H9 (cell line): ENCODE results near the gene PRAC2. TPM values are rescaled to one million over a fixed set of nuclear protein-coding genes. Genes with fewer than 3 reads are reported as not detected.

Source experiments
- DNase-seq: peaks from one replicate; pipeline ENCODE4 v3.0.0-alpha.2; 2017
- H2AFZ ChIP-seq: one replicate; pipeline ENCODE4 v1.6.1; 2013; ENCODE audit warnings: mild to moderate bottlenecking, low read length, control low read depth, moderate library complexity
- H2AK5ac ChIP-seq: 2 replicates; pipeline ENCODE4 v1.6.1; 2013; ENCODE audit warnings: low read length, control low read depth, mixed read lengths; ENCODE audit not compliant: insufficient read length
- H2BK120ac ChIP-seq: one replicate; pipeline ENCODE4 v1.6.1; 2013; ENCODE audit warnings: low read depth, mild to moderate bottlenecking, low read length, control low read depth, inconsistent platforms; ENCODE audit not compliant: poor library complexity, severe bottlenecking
- H2BK12ac ChIP-seq: 2 replicates; pipeline ENCODE4 v1.6.1; 2013; ENCODE audit warnings: low read length, control low read depth, mixed read lengths, low read depth; ENCODE audit not compliant: insufficient read length
- H2BK15ac ChIP-seq: 2 replicates; pipeline ENCODE4 v1.6.1; 2013; ENCODE audit warnings: low read depth, low read length, control low read depth
- H2BK20ac ChIP-seq: one replicate; pipeline ENCODE4 v1.6.1; 2013; ENCODE audit warnings: low read depth, mild to moderate bottlenecking, low read length, control low read depth, inconsistent platforms; ENCODE audit not compliant: poor library complexity, severe bottlenecking
- H2BK5ac ChIP-seq: 2 replicates; pipeline ENCODE4 v1.6.1; 2013; ENCODE audit warnings: low read length, control low read depth, mixed read lengths; ENCODE audit not compliant: insufficient read length
- H3K14ac ChIP-seq: 2 replicates; pipeline ENCODE4 v1.6.1; 2013; ENCODE audit warnings: low read length, control low read depth; ENCODE audit not compliant: insufficient read depth
- H3K18ac ChIP-seq: 2 replicates; pipeline ENCODE4 v1.6.1; 2013; ENCODE audit warnings: low read depth, mild to moderate bottlenecking, mixed read lengths, low read length, control low read depth; ENCODE audit not compliant: insufficient read length
- H3K23ac ChIP-seq: 2 replicates; pipeline ENCODE4 v1.6.1; 2013; ENCODE audit warnings: low read length, control low read depth, mixed read lengths, low read depth; ENCODE audit not compliant: insufficient read length
- H3K23me2 ChIP-seq: 2 replicates; pipeline ENCODE4 v1.6.1; 2013; ENCODE audit warnings: low read depth, mild to moderate bottlenecking, mixed read lengths, low read length, control low read depth; ENCODE audit not compliant: insufficient read length, poor library complexity, severe bottlenecking
- H3K27ac ChIP-seq: 2 replicates; pipeline ENCODE4 v1.5.1; 2013; ENCODE audit warnings: low read length, control low read depth, mixed read lengths, low read depth; ENCODE audit not compliant: insufficient read length
- H3K27me3 ChIP-seq: 2 replicates; pipeline ENCODE4 v1.6.1; 2013; ENCODE audit warnings: low read length, control low read depth, inconsistent platforms; ENCODE audit not compliant: insufficient read depth
- H3K4ac ChIP-seq: 2 replicates; pipeline ENCODE4 v1.6.1; 2013; ENCODE audit warnings: low read depth, mild to moderate bottlenecking, control low read depth, inconsistent platforms, low read length, moderate library complexity
- H3K4me1 ChIP-seq: 2 replicates; pipeline ENCODE4 v1.6.1; 2013; ENCODE audit warnings: low read length, control low read depth, inconsistent platforms; ENCODE audit not compliant: insufficient read depth
- H3K4me2 ChIP-seq: 2 replicates; pipeline ENCODE4 v1.6.1; 2013; ENCODE audit warnings: low read length, control low read depth, mixed read lengths; ENCODE audit not compliant: insufficient read length, insufficient read depth
- H3K56ac ChIP-seq: 2 replicates; pipeline ENCODE4 v1.6.1; 2013; ENCODE audit warnings: low read depth, mild to moderate bottlenecking, mixed read lengths, low read length, control low read depth; ENCODE audit not compliant: insufficient read length
- H3K79me1 ChIP-seq: 2 replicates; pipeline ENCODE4 v1.6.1; 2013; ENCODE audit warnings: low read depth, mild to moderate bottlenecking, moderate library complexity, low read length, control low read depth, inconsistent platforms; ENCODE audit not compliant: insufficient read depth, poor library complexity, severe bottlenecking
- H3K79me2 ChIP-seq: 2 replicates; pipeline ENCODE4 v1.6.1; 2013; ENCODE audit warnings: low read length, control low read depth, inconsistent platforms; ENCODE audit not compliant: insufficient read depth
- H3K9ac ChIP-seq: 2 replicates; pipeline ENCODE4 v1.6.1; 2013; ENCODE audit warnings: low read length, control low read depth, mixed read lengths; ENCODE audit not compliant: insufficient read length; ENCODE audit errors: extremely low read depth
- H3K9me3 ChIP-seq: one replicate; pipeline ENCODE4 v1.6.1; 2013; ENCODE audit warnings: low read depth, low read length, inconsistent platforms; ENCODE audit not compliant: control insufficient read depth
- H3T11ph ChIP-seq: one replicate; pipeline ENCODE4 v1.6.1; 2013; ENCODE audit warnings: mild to moderate bottlenecking, low read length, control low read depth, inconsistent platforms
- H4K20me1 ChIP-seq: one replicate; pipeline ENCODE4 v1.6.1; 2013; ENCODE audit not compliant: control insufficient read depth, insufficient read length, insufficient read depth
- H4K5ac ChIP-seq: 2 replicates; pipeline ENCODE4 v1.6.1; 2013; ENCODE audit warnings: low read depth, mild to moderate bottlenecking, mixed read lengths, low read length, control low read depth; ENCODE audit not compliant: insufficient read length
- H4K8ac ChIP-seq: replicated peaks from 2 replicates; pipeline ENCODE4 v1.6.1; 2013; ENCODE audit warnings: low read length, control low read depth, mixed read lengths, low read depth; ENCODE audit not compliant: insufficient read length
- H4K91ac ChIP-seq: 2 replicates; pipeline ENCODE4 v1.6.1; 2013; ENCODE audit warnings: low read depth, mild to moderate bottlenecking, moderate library complexity, mixed read lengths, low read length, control low read depth; ENCODE audit not compliant: insufficient read length
- H3K27ac Mint-ChIP-seq, 3 experiments: 2 replicates in 2 of 3; 3 replicates in 1 of 3; pipeline ENCODE4 v1.8.0; 2020 to 2021; ENCODE audit warnings: mixed read lengths in 3 of 3, mild to moderate bottlenecking in 1 of 3, moderate library complexity in 1 of 3
- H3K27me3 Mint-ChIP-seq: 2 replicates; pipeline ENCODE4 v1.8.0; 2021; ENCODE audit warnings: low read depth, mild to moderate bottlenecking, moderate library complexity, mixed read lengths
- H3K36me3 Mint-ChIP-seq, 3 experiments: 2 replicates in 2 of 3; 3 replicates in 1 of 3; pipeline ENCODE4 v1.8.0; 2020 to 2021; ENCODE audit warnings: low read depth in 3 of 3, mixed read lengths in 3 of 3; ENCODE audit not compliant: insufficient read depth in 1 of 3
- H3K4me1 Mint-ChIP-seq, 2 experiments: 2 replicates each; pipeline ENCODE4 v1.8.0; 2020; ENCODE audit warnings: mixed read lengths in 2 of 2
- H3K4me3 Mint-ChIP-seq, 2 experiments: 2 replicates in 1 of 2; 3 replicates in 1 of 2; pipeline ENCODE4 v1.8.0; 2020 to 2021; ENCODE audit warnings: mild to moderate bottlenecking in 2 of 2, mixed read lengths in 2 of 2, moderate library complexity in 1 of 2
- H3K9me3 Mint-ChIP-seq, 2 experiments: 2 replicates in 1 of 2; 3 replicates in 1 of 2; pipeline ENCODE4 v1.8.0; 2020; ENCODE audit warnings: mild to moderate bottlenecking in 2 of 2, mixed read lengths in 2 of 2, moderate library complexity in 1 of 2
- CTCF ChIP-seq: fragments of 200-600 bp; sonication (generic); conservative IDR thresholded peaks from 3 replicates; pipeline ENCODE4 v1.8.0; 2021; ENCODE audit warnings: antibody characterized with exemption, mild to moderate bottlenecking
- WGBS: extraction: QIAGEN DNeasy Blood & Tissue Kit; methylation state at CpG from one replicate; pipeline ENCODE4 v1.1.7; 2013; ENCODE audit warnings: missing lambda C conversion rate, low lambda C conversion rate, mixed read lengths; ENCODE audit not compliant: insufficient read length; ENCODE audit errors: extremely low coverage; 5-methylcytosine and 5-hydroxymethylcytosine counted together
- total RNA-seq: library from RNA; stranded (reverse); gene quantifications from 2 replicates; pipeline ENCODE4 v1.2.1, GENCODE V29; 2021

PRAC2 gene
- total RNA-seq, 1 experiment from 2014 or later: not detected

GRCh38 chr17:48721009-48721402 is 2.0 kb upstream of the PRAC2 start:
- Histone ChIP-seq H3K79me1 (no peaks in the 10 kb centered on the region), H3K4me2 (no peak overlapping the region), H3K9ac (no peak overlapping the region), H3K23ac (no peak overlapping the region), H3K4ac (no peak overlapping the region), H2BK15ac (no peak overlapping the region), H3K18ac (no peak overlapping the region), H4K8ac (no peak overlapping the region), H2BK120ac (no peak overlapping the region), H3K23me2 (peaks cover 12% of the 10 kb centered on the region), H4K20me1 (no peaks in the 10 kb centered on the region), H3K56ac (no peak overlapping the region), H2BK5ac (no peak overlapping the region), H3K14ac (no peak overlapping the region), H2BK12ac (no peak overlapping the region), H3K27me3 (peaks cover 91% of the 10 kb centered on the region), H2AK5ac (no peak overlapping the region), H3K27ac (no peak overlapping the region), H3T11ph (no peak overlapping the region), H2BK20ac (no peak overlapping the region), H3K79me2 (no peaks in the 10 kb centered on the region), H3K9me3 (no peaks in the 10 kb centered on the region), H3K4me1 (peaks cover 2% of the 10 kb centered on the region; the same call in 1 of the 2 replicates), H4K91ac (no peak overlapping the region), H4K5ac (no peak overlapping the region), H2AFZ (no peak overlapping the region)
- DNase-seq: no peak
- WGBS: no CpG with 5 or more reads among the region's 1 CpG
- Mint-ChIP-seq H3K9me3 (peaks cover 0 to 11% of the 10 kb centered on the region in 2 experiments; a peak in 2 of 5 replicates), H3K4me3 (no peak overlapping the region), H3K27ac (no peak overlapping the region), H3K4me1 (peaks cover 40 to 53% of the 10 kb centered on the region in 2 experiments), H3K27me3 (peaks cover 100% of the 10 kb centered on the region), H3K36me3 (peaks cover 0 to 2% (median 0%) of the 10 kb centered on the region in 3 experiments; a peak in 1 of 7 replicates)
- no peak for TF ChIP-seq CTCF
